Measurements from ENCODE around the gene ADK.

ADK gene

GRCh38 chr10:74602576-74602975, 451.6 kb downstream of the ADK start:
- DNase-seq (ENCODE audit: low read depth) = no peak

GRCh38 chr10:74610299-74610698, 459.3 kb downstream of the ADK start:
- no peak for DNase-seq (ENCODE audit: low read depth)

- no peak for DNase-seq (ENCODE audit: low read depth)
Measured at GRCh38 chr10:74612195-74612594, 461.2 kb downstream of the ADK start.

- no peak for DNase-seq (ENCODE audit: low read depth)
Measured at GRCh38 chr10:74620626-74621025, 469.6 kb downstream of the ADK start.

- DNase-seq (ENCODE audit: low read depth) = no peak
Measured at GRCh38 chr10:74623786-74624185, 472.8 kb downstream of the ADK start.

GRCh38 chr10:74624501-74624900, 473.5 kb downstream of the ADK start:
- DNase-seq (ENCODE audit: low read depth) = no peak

GRCh38 chr10:74628136-74628535, 477.1 kb downstream of the ADK start:
- no peak for DNase-seq (ENCODE audit: low read depth)

- DNase-seq (ENCODE audit: low read depth) = no peak
Measured at GRCh38 chr10:74634995-74635536, 484.0 kb downstream of the ADK start.

GRCh38 chr10:74635655-74636054, 484.6 kb downstream of the ADK start:
- DNase-seq (ENCODE audit: low read depth) = no peak

GRCh38 chr10:74637685-74638084, 486.7 kb downstream of the ADK start:
- DNase-seq (ENCODE audit: low read depth) = no peak

- no peak for DNase-seq (ENCODE audit: low read depth)
Measured at GRCh38 chr10:74640134-74640921, 489.3 kb downstream of the ADK start.

GRCh38 chr10:74641659-74642058, 490.6 kb downstream of the ADK start:
- no peak for DNase-seq (ENCODE audit: low read depth)

GRCh38 chr10:74642901-74643595, 492.0 kb downstream of the ADK start:
- no peak for DNase-seq (ENCODE audit: low read depth)

- no peak for DNase-seq (ENCODE audit: low read depth)
Measured at GRCh38 chr10:74643596-74643975, 492.6 kb downstream of the ADK start.

- no peak for DNase-seq (ENCODE audit: low read depth)
Measured at GRCh38 chr10:74644738-74645137, 493.7 kb downstream of the ADK start.

- no peak for DNase-seq (ENCODE audit: low read depth)
Measured at GRCh38 chr10:74645692-74646091, 494.7 kb downstream of the ADK start.

GRCh38 chr10:74650613-74651012, 499.6 kb downstream of the ADK start:
- DNase-seq (ENCODE audit: low read depth) = no peak

GRCh38 chr10:74651565-74651964, 500.5 kb downstream of the ADK start:
- DNase-seq (ENCODE audit: low read depth) = no peak

- no peak for DNase-seq (ENCODE audit: low read depth)
Measured at GRCh38 chr10:74652664-74653063, 501.6 kb downstream of the ADK start.

- DNase-seq (ENCODE audit: low read depth) = no peak
Measured at GRCh38 chr10:74658511-74658910, 507.5 kb downstream of the ADK start.

- DNase-seq (ENCODE audit: low read depth) = no peak
Measured at GRCh38 chr10:74662635-74663034, 511.6 kb downstream of the ADK start.

GRCh38 chr10:74669210-74669609, 518.2 kb downstream of the ADK start:
- DNase-seq (ENCODE audit: low read depth) = no peak

GRCh38 chr10:74671716-74672115, 520.7 kb downstream of the ADK start:
- DNase-seq (ENCODE audit: low read depth) = no peak
